ENCODE measurements around the gene CXorf58. TPM values are rescaled to one million over a fixed set of nuclear protein-coding genes. Genes with fewer than 3 reads are reported as not detected.

The CXorf58 gene
- total and polyA plus RNA-seq, 9 of the 15 experiments (the other 6 are each of a cell fraction or from before 2014, with no cell fraction given) = 0.10 to 0.27 (median 0.16) TPM; not detected in 3

DNA sequence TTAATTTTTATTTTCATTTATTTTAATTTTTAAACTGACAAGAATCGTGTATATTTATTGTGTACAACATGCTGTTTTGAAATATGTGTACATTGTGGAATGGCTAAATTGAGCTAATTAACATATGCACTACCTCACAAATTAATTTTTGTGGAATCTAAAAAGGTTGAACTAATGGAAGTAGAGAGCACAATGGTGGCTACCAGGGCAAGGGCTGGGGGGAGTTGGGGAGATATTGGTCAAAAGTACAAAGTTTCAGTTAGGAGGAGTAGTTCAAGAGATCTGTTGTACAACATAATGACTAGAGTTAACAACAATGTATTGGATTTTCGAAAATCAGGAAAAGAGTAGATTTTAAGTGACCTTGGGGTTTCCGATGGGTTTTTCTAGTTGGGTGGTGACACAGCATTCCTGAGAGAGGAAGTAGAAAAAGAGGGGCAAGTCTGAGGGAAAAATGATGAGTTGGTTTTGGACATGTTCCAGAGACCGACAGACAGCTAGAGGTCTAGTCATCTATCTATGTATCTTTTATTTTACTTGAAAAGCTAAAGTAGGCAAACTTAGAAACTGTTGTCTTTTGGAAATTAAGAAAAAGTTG lies 23.3 kb upstream of the CXorf58 start (continued):
- TF ChIP-seq, protein P1, sequence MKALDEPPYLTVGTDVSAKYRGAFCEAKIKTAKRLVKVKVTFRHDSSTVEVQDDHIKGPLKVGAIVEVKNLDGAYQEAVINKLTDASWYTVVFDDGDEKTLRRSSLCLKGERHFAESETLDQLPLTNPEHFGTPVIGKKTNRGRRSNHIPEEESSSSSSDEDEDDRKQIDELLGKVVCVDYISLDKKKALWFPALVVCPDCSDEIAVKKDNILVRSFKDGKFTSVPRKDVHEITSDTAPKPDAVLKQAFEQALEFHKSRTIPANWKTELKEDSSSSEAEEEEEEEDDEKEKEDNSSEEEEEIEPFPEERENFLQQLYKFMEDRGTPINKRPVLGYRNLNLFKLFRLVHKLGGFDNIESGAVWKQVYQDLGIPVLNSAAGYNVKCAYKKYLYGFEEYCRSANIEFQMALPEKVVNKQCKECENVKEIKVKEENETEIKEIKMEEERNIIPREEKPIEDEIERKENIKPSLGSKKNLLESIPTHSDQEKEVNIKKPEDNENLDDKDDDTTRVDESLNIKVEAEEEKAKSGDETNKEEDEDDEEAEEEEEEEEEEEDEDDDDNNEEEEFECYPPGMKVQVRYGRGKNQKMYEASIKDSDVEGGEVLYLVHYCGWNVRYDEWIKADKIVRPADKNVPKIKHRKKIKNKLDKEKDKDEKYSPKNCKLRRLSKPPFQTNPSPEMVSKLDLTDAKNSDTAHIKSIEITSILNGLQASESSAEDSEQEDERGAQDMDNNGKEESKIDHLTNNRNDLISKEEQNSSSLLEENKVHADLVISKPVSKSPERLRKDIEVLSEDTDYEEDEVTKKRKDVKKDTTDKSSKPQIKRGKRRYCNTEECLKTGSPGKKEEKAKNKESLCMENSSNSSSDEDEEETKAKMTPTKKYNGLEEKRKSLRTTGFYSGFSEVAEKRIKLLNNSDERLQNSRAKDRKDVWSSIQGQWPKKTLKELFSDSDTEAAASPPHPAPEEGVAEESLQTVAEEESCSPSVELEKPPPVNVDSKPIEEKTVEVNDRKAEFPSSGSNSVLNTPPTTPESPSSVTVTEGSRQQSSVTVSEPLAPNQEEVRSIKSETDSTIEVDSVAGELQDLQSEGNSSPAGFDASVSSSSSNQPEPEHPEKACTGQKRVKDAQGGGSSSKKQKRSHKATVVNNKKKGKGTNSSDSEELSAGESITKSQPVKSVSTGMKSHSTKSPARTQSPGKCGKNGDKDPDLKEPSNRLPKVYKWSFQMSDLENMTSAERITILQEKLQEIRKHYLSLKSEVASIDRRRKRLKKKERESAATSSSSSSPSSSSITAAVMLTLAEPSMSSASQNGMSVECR (CRISPR knock-in tag; IDR thresholded peaks at IDR 0.05) = no peak
- no peak for TF ChIP-seq ZNF75A (CRISPR knock-in tag; IDR thresholded peaks at IDR 0.05)
- TF ChIP-seq, protein P2, sequence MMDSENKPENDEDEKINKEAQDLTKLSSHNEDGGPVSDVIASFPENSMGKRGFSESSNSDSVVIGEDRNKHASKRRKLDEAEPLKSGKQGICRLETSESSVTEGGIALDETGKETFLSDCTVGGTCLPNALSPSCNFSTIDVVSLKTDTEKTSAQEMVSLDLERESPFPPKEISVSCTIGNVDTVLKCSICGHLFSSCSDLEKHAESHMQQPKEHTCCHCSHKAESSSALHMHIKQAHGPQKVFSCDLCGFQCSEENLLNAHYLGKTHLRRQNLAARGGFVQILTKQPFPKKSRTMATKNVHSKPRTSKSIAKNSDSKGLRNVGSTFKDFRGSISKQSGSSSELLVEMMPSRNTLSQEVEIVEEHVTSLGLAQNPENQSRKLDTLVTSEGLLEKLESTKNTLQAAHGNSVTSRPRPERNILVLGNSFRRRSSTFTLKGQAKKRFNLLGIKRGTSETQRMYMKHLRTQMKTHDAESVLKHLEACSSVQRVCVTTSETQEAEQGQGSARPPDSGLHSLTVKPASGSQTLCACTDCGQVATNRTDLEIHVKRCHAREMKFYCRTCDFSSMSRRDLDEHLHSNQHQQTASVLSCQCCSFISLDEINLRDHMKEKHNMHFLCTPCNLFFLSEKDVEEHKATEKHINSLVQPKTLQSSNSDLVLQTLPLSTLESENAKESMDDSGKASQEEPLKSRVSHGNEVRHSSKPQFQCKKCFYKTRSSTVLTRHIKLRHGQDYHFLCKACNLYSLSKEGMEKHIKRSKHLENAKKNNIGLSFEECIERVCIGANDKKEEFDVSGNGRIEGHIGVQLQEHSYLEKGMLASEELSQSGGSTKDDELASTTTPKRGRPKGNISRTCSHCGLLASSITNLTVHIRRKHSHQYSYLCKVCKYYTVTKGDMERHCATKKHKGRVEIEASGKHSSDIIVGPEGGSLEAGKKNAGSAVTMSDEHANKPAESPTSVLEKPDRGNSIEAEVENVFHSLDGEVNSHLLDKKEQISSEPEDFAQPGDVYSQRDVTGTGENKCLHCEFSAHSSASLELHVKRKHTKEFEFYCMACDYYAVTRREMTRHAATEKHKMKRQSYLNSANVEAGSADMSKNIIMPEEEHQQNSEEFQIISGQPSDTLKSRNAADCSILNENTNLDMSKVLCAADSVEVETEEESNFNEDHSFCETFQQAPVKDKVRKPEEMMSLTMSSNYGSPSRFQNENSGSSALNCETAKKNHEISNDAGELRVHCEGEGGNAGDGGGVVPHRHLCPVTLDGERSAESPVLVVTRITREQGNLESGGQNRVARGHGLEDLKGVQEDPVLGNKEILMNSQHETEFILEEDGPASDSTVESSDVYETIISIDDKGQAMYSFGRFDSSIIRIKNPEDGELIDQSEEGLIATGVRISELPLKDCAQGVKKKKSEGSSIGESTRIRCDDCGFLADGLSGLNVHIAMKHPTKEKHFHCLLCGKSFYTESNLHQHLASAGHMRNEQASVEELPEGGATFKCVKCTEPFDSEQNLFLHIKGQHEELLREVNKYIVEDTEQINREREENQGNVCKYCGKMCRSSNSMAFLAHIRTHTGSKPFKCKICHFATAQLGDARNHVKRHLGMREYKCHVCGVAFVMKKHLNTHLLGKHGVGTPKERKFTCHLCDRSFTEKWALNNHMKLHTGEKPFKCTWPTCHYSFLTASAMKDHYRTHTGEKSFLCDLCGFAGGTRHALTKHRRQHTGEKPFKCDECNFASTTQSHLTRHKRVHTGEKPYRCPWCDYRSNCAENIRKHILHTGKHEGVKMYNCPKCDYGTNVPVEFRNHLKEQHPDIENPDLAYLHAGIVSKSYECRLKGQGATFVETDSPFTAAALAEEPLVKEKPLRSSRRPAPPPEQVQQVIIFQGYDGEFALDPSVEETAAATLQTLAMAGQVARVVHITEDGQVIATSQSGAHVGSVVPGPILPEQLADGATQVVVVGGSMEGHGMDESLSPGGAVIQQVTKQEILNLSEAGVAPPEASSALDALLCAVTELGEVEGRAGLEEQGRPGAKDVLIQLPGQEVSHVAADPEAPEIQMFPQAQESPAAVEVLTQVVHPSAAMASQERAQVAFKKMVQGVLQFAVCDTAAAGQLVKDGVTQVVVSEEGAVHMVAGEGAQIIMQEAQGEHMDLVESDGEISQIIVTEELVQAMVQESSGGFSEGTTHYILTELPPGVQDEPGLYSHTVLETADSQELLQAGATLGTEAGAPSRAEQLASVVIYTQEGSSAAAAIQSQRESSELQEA (IDR thresholded peaks at IDR 0.05; ENCODE audit: low read depth) = no peak
- TF ChIP-seq, protein P3, sequence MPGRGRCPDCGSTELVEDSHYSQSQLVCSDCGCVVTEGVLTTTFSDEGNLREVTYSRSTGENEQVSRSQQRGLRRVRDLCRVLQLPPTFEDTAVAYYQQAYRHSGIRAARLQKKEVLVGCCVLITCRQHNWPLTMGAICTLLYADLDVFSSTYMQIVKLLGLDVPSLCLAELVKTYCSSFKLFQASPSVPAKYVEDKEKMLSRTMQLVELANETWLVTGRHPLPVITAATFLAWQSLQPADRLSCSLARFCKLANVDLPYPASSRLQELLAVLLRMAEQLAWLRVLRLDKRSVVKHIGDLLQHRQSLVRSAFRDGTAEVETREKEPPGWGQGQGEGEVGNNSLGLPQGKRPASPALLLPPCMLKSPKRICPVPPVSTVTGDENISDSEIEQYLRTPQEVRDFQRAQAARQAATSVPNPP (IDR thresholded peaks at IDR 0.05; ENCODE audit: borderline replicate concordance, insufficient read depth, insufficient read length) = no peak
